ENCODE results near the gene RFLNA. TPM values are rescaled to one million over a fixed set of nuclear protein-coding genes. Genes with fewer than 3 reads are reported as not detected.

Gene RFLNA
- total RNA-seq, 2 experiments from 2014 or later, result not detected

DNA sequence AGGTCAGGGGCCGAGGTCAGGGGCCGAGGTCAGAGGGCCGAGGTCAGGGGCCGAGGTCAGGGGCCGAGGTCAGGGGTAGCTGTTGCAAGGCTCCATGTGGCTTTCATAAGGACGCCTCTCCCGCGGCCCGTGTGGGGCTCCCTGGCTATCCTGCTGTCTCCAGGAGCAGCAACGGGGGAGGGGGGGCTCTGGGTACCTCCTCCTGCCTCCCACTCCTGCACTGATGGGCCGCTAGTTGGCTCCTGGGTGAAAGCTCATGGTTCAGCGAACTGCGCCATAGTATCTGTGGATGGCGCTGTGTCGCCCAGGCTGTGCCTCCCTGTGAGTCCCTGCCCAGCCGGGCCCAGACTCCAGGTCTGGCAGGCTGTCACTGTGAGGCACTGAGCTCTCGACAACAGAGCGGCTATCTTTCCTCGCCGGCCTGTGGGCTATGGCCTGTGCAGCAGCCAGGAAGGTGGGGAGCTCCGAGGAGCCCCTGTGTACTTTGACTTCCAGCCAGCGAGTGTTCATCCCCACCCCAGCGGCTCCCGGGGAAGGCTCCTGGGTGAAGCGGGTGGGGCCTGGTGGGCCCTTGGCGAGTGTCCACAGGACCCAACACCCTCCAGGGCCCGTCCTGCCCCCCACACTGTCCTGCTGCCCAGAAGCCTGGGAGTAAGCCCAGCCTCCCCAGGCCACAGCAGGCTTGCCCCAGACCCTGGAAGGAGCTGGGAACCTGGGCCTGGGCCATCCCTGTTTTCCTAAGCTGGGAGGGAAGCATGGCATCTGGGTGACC, 8.1 kb downstream of the RFLNA start:
- Mint-ChIP-seq H3K27ac (no peak overlapping the region), H3K4me3 (no peak overlapping the region), H3K36me3 (no peaks in the 10 kb centered on the region), H3K27me3 (peaks cover 4% of the 10 kb centered on the region), H3K9me3 (ENCODE audit: low read depth) (no peaks in the 10 kb centered on the region), H3K4me1 (no peaks in the 10 kb centered on the region)
- CTCF ChIA-PET, result no interaction called here
- ATAC-seq, result no peak
- no peak for DNase-seq

DNA sequence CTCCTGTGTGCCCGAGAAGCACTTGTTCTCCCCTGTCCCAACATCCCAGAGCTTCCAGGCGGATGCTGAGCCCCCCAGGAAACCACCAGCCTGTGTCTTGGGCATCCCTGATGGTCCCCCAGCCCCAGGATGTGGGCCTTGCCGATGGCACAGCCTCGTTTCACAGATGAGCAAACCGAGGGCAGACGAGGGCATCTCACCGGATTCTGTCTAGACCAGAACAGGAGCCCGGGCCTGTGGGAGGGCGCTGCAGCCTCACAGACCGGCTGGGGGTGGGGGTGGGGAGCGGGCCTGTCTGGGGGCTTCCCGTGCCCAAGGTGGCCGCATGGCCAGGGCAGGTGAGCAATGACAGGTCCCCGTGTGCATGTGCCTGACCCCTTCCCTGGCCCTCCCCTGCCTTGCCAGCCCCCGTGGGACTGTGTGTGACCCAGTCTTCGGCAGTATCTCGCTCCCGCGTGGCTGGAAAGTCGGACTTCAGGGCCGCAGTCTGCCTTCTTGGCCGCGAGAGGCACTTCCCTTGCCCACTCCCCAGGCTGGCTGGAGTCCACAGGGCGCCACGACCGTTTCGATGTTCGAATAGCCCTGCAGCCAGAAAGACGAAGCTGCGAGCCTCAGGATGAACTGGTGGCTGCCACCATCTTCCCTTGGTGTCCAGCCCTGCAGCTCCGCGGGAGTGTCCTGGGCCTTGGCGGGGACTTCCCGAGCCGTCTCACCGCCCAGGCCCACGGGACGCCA, 8.9 kb downstream of the RFLNA start:
- Mint-ChIP-seq H3K36me3 (no peaks in the 10 kb centered on the region), H3K4me1 (no peaks in the 10 kb centered on the region), H3K4me3 (no peak overlapping the region), H3K27me3 (no peaks in the 10 kb centered on the region), H3K9me3 (ENCODE audit: low read depth) (no peaks in the 10 kb centered on the region), H3K27ac (no peak overlapping the region)
- CTCF ChIA-PET, result no interaction called here
- ATAC-seq, result no peak
- no peak for DNase-seq

DNA sequence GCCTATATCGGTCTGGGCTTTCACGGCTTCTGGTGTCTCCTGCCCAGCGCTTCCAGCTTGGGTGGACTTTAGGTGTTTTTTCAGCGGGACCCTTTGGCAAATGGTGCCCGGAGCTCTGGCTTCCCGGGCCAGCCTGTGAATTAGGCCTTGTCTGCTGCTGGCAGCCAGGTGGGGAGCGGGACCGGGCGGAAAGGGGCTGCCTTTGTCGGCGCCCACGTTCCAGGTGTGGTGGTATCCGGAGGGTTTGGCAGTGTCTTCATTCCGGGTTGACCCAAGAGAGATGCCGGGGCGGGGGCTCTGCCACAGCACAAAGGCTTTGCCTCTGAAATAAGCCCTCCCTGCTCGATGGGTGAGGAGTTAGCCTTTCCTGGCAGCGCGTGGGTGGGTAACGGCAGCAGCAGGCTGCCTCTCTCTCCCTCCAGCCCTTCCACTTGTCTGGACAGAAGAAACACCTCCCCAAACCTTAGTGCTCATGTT, 9.5 kb downstream of the RFLNA start:
- no peaks in the 10 kb centered on the region for H3K9me3 Mint-ChIP-seq (ENCODE audit: low read depth)
- H3K27me3 Mint-ChIP-seq, result no peaks in the 10 kb centered on the region
- H3K27ac Mint-ChIP-seq, result no peak overlapping the region
- CTCF ChIA-PET, result no interaction called here
- DNase-seq (no peak), ATAC-seq (no peak)
- no peak overlapping the region for H3K4me3 Mint-ChIP-seq
- H3K4me1 Mint-ChIP-seq, result no peaks in the 10 kb centered on the region
- no peaks in the 10 kb centered on the region for H3K36me3 Mint-ChIP-seq

DNA sequence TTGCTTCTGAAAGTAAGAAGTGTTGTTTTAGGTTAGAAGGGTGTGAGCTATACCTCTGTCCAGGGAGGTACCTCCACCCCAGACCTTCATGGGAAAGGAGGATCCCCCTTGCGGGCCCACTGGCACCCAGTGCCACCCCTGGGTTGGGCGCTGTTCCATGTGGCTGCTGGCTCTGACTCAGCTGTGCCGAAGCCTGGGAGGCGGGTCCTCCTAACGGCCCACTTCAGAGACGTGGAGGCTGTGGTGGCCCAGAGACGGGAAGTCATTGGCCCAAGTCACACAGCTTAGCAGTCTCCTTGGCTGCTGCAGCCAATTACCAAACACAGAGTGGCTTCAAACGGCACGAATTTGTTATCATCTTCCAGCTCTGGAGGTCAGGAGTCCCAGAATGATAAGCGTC, 10.2 kb downstream of the RFLNA start:
- Mint-ChIP-seq H3K9me3 (ENCODE audit: low read depth) (no peaks in the 10 kb centered on the region), H3K36me3 (no peaks in the 10 kb centered on the region), H3K4me1 (no peaks in the 10 kb centered on the region), H3K27ac (no peak overlapping the region), H3K4me3 (no peak overlapping the region), H3K27me3 (no peaks in the 10 kb centered on the region)
- DNase-seq, result no peak
- CTCF ChIA-PET, result no interaction called here
- ATAC-seq, result no peak

DNA sequence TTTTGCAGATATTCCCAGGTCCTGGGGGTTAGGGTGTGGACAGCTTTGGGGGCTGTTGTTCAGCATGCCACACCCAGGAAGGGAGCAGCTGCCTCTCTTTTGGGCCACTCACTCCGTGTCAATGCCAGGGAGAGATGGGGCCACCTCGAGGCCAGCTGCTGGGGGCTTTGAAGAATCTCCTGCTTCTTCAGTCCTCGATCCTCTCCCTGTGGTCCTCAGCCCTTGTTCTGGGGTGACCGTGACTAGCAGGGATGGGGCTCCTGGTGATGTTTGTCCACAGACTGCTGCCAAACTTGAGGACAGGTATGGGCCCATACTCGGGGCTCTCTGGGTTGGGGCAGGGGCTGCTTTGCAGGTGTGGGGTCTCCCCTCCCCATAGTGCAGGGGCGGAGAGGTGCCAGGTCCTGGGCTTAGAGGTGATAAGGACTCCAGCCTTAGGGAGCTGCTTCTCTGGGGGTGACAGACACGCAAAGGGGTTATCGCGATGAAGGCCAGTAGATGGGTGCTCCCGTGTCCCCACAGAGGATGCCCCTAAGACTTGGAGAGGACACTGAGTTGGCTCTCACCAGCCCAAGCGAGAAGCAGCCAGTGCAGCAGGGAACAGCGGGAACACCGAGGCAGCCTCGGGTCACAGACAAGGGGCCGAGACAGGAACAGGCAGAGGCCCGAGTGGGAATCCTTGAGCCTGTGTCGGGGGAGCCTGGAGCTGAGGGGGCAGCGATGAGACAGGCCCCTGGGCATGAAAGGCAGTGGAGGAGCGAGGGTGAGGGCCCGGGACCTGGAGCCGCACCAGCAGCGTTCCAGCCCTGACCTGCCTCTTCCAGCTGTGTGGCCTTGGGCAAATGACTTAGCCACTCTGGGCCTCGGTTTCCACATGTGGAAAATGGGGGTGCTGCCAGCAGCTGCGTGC, 11.1 kb downstream of the RFLNA start:
- H3K9me3 Mint-ChIP-seq (ENCODE audit: low read depth), result no peaks in the 10 kb centered on the region
- H3K36me3 Mint-ChIP-seq, result no peaks in the 10 kb centered on the region
- ATAC-seq (no peak), DNase-seq (no peak)
- H3K4me1 Mint-ChIP-seq, result no peaks in the 10 kb centered on the region
- CTCF ChIA-PET, result no interaction called here
- H3K27me3 Mint-ChIP-seq, result no peaks in the 10 kb centered on the region
- H3K4me3 Mint-ChIP-seq, result no peak overlapping the region
- H3K27ac Mint-ChIP-seq, result no peak overlapping the region

DNA sequence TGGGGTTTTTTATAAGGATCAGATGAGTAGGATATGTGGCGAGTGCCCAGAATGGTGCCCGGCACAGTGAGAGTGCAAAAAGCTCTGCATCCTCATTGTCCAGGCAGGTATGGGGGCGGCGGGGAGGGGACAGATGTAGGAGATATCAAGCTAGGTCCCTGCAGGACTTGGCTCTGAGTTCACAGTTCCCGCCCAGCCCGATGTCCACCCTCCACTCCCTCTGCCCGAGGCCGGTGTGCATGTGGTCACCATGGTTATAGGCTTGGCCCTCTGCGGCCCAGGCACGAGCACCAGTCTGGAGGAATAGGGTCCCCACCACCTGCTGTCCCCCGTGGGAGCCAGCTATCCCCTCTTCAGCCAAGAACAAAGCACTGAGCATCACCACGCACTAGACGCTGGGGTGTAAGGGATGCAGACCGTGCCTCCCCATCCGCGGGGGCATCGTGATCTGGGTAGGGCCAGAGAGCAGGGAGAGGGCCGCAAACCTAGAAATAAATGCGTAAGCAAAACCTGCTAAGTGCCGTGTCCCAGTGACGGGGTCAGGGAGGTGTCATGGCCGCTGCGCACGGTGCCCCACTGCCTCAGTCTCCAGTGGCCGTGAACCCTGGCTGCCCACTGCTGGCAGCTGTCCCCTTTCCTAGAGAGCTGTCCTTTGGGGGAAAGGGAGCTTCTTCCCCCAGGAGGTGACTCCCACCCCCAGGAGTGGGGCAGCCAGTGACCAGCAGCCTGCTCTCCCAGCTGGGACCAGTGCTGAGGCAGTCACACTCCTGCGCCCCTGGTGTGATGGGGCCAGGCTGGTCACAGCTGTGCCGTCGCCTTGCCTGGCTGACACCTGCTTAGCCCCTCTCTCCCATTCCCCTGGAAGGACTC, 12.0 kb downstream of the RFLNA start:
- no peak overlapping the region for H3K4me3 Mint-ChIP-seq
- CTCF ChIA-PET, result no interaction called here
- H3K9me3 Mint-ChIP-seq (ENCODE audit: low read depth), result no peaks in the 10 kb centered on the region
- H3K27me3 Mint-ChIP-seq, result no peaks in the 10 kb centered on the region
- H3K36me3 Mint-ChIP-seq, result no peaks in the 10 kb centered on the region
- no peak for DNase-seq
- no peak overlapping the region for H3K27ac Mint-ChIP-seq
- H3K4me1 Mint-ChIP-seq, result no peaks in the 10 kb centered on the region
- ATAC-seq, result no peak

DNA sequence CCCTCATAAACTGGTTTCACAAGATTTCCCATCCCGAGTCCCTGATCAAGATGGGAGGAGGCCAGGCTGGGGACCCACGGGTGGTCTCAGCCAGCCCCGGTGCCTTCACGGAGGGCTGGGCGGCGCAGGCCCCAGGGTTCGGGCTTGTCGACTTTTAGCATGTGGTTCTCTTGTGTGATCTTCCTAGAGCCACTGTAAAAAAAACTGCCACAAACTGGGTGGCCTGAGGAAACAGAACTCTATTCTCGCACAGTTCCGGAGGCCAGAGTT, 12.6 kb downstream of the RFLNA start:
- Mint-ChIP-seq H3K9me3 (ENCODE audit: low read depth) (no peaks in the 10 kb centered on the region), H3K4me1 (no peaks in the 10 kb centered on the region), H3K4me3 (no peak overlapping the region), H3K36me3 (no peaks in the 10 kb centered on the region), H3K27ac (no peak overlapping the region), H3K27me3 (no peaks in the 10 kb centered on the region)
- ATAC-seq (no peak), DNase-seq (no peak)
- CTCF ChIA-PET, result no interaction called here

DNA sequence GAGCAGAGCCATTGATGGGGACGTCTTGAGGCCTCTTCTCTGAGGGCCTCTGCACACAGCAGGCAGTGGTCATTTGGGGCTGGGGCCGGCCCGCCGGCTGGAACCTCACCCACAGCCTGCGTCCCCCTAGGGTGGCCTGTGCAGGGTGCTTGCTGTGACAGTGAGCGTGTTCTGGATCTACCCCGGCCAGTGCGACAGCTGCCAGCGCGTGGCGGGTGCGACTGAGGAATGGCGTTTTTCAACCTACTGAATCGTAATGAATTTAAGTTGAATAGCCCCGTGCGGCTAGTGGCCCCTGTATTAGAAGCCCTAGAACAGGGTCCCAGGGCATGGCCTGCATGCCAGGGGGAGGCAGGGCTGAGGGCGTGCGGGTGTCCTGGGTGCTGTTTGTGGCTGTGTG, 13.8 kb downstream of the RFLNA start:
- H3K36me3 Mint-ChIP-seq, result no peaks in the 10 kb centered on the region
- ATAC-seq (no peak), DNase-seq (no peak)
- no peaks in the 10 kb centered on the region for H3K4me1 Mint-ChIP-seq
- H3K27me3 Mint-ChIP-seq, result no peaks in the 10 kb centered on the region
- H3K9me3 Mint-ChIP-seq (ENCODE audit: low read depth), result no peaks in the 10 kb centered on the region
- CTCF ChIA-PET, result no interaction called here
- no peak overlapping the region for H3K27ac Mint-ChIP-seq
- no peak overlapping the region for H3K4me3 Mint-ChIP-seq

DNA sequence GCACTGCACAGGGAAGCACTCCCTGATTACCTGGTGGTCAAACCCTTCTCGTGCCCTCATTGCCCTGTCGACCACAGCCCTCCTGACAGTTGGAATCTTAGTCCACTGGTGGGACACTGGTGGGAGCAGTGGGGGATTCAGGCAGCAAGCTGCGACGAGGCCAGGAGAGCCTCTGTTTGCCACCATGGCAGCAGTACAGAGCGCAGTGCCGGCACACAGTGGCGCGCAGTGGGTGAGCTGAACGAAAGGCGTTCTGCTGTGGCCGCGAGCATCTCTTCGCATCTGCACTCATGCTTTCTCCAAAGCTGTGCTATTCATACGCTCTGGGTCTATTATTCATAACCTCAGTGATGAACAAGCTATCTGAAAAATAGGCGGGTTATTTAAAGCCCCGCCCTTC, 14.3 kb downstream of the RFLNA start:
- no peak overlapping the region for H3K27ac Mint-ChIP-seq
- CTCF ChIA-PET, result no interaction called here
- DNase-seq (no peak), ATAC-seq (no peak)
- H3K36me3 Mint-ChIP-seq, result no peaks in the 10 kb centered on the region
- no peaks in the 10 kb centered on the region for H3K27me3 Mint-ChIP-seq
- H3K4me1 Mint-ChIP-seq, result no peaks in the 10 kb centered on the region
- no peaks in the 10 kb centered on the region for H3K9me3 Mint-ChIP-seq (ENCODE audit: low read depth)
- no peak overlapping the region for H3K4me3 Mint-ChIP-seq

DNA sequence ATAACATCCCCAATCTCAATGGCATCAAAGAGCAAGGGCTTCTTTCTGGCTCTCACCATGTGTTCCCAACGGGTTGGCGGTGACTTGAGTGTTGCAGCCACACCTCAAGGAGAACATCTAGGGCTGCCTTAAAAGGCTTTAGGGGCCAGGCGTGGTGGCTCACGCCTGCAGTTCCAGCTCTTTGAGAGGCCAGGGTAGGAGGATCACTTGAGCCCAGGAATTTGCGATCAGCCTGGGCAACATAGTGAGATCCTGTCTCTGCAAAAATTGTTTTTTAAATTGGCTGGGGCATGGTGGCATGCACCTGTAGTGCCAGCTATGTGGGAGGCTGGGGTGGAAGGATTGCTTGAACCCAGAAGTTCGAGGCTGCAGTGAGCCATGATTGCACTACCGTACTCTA, 14.9 kb downstream of the RFLNA start:
- ATAC-seq, result no peak

DNA sequence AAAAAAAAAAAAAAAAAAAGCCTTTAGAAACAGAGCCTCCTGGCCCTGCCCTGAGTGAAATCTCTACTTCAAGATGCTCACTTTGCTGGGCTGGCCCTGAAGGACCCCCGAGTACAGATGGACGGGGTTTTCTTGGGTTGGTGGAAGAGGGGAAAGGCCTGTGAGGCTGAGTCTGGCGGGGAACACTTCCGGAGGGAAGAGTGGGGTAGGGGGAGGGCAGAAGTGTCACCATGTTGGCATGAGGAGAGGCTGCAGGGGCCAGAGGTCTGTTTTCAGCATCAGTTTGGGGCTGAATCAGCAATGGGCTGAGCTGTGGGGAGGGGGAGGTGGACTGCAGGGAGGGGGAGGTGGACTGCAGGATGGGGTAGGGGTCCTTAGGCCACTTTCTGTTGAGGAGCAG, 15.3 kb downstream of the RFLNA start:
- H3K27me3 Mint-ChIP-seq, result no peaks in the 10 kb centered on the region
- CTCF ChIA-PET, result no interaction called here
- no peaks in the 10 kb centered on the region for H3K4me1 Mint-ChIP-seq
- no peaks in the 10 kb centered on the region for H3K36me3 Mint-ChIP-seq
- no peaks in the 10 kb centered on the region for H3K9me3 Mint-ChIP-seq (ENCODE audit: low read depth)
- no peak for ATAC-seq
- no peak for DNase-seq
- H3K27ac Mint-ChIP-seq, result no peak overlapping the region
- no peak overlapping the region for H3K4me3 Mint-ChIP-seq

More for the DNA sequence above, 14.9 kb downstream of the RFLNA start:
- Mint-ChIP-seq H3K27me3 (no peaks in the 10 kb centered on the region), H3K9me3 (ENCODE audit: low read depth) (no peaks in the 10 kb centered on the region), H3K27ac (no peak overlapping the region), H3K36me3 (no peaks in the 10 kb centered on the region), H3K4me3 (no peak overlapping the region), H3K4me1 (no peaks in the 10 kb centered on the region)
- DNase-seq, result no peak
- CTCF ChIA-PET, result no interaction called here

DNA sequence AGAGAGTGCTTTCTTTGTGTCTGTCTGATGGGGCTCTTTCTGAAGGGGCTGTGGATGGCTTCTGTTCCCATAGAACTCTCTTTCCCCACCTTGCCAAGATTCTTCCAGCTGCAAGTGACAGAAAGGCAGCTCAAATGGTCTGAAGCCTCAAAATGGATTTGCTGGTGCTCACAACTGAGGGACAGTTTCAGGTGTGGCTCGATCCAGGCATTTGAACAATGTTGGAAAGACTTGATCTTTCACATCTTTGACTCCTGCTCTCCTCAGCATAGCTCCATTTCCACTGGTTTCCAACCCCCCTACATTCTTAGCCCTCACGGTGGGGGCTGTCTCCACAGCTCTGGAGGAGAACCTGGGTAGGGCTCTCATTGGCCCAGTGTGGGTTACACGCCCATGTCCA, 15.9 kb downstream of the RFLNA start:
- Mint-ChIP-seq H3K36me3 (no peaks in the 10 kb centered on the region), H3K4me3 (no peak overlapping the region), H3K27ac (no peak overlapping the region), H3K9me3 (ENCODE audit: low read depth) (no peaks in the 10 kb centered on the region), H3K27me3 (no peaks in the 10 kb centered on the region), H3K4me1 (no peaks in the 10 kb centered on the region)
- ATAC-seq (no peak), DNase-seq (no peak)
- CTCF ChIA-PET, result interaction anchor here (1.0 kb wide), 1 partner anchor 10 kb away, joined by 7 read pairs; no protein-coding TSS in a partner anchor
